PC-3 (cell line): ENCODE data around the gene NCOA1.

Source experiments
- EZH2 ChIP-seq: fragments of 300-600 bp; sonication (generic); IDR thresholded peaks from one replicate; pipeline ENCODE4 v1.6.1; 2017; ENCODE audit warnings: antibody characterized with exemption, mild to moderate bottlenecking, low read length; ENCODE audit not compliant: unreplicated experiment
- TF ChIP-seq, protein P1 (sequence below): fragments of 300-600 bp; sonication (generic); conservative IDR thresholded peaks from 2 replicates; pipeline ENCODE4 v1.5.1; 2017; ENCODE audit warnings: antibody characterized with exemption, low read depth, mild to moderate bottlenecking, low read length

DNA sequence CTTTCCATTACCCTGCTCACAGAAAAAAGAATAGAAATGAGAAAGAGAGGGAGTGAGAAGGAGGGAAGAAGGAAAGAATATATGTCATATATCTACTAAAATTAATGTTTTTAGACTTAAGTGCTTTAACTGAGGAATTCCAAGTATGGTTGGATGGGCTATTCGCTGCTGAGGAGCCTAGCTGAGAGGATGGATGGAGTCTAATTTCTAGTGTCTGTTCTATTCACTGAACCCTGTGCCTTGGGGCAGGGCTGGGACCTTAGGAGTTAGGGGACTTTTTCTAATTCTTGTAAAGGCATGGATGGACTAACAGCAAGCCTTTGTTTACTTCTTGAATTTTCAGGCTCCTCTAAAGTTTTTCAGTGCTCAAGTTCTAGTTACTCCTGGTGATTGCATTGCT is 192.4 kb downstream of the NCOA1 start:
- TF ChIP-seq, protein P1, sequence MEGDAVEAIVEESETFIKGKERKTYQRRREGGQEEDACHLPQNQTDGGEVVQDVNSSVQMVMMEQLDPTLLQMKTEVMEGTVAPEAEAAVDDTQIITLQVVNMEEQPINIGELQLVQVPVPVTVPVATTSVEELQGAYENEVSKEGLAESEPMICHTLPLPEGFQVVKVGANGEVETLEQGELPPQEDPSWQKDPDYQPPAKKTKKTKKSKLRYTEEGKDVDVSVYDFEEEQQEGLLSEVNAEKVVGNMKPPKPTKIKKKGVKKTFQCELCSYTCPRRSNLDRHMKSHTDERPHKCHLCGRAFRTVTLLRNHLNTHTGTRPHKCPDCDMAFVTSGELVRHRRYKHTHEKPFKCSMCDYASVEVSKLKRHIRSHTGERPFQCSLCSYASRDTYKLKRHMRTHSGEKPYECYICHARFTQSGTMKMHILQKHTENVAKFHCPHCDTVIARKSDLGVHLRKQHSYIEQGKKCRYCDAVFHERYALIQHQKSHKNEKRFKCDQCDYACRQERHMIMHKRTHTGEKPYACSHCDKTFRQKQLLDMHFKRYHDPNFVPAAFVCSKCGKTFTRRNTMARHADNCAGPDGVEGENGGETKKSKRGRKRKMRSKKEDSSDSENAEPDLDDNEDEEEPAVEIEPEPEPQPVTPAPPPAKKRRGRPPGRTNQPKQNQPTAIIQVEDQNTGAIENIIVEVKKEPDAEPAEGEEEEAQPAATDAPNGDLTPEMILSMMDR: no peak
- no peak for TF ChIP-seq EZH2
